ENCODE results near the gene PBX3. TPM values are rescaled to one million over a fixed set of nuclear protein-coding genes. Genes with fewer than 3 reads are reported as not detected.

The PBX3 gene
- total RNA-seq, 1 donor from 2014 or later, result 71.6 TPM

GRCh38 chr9:125764198-125764597 lies 17.0 kb downstream of the PBX3 start:
- H3K4me1 Mint-ChIP-seq, result peaks cover 41% of the 10 kb centered on the region
- no peak overlapping the region for H3K27ac Mint-ChIP-seq (ENCODE audit: unreplicated experiment)
- no peaks in the 10 kb centered on the region for H3K36me3 Mint-ChIP-seq (ENCODE audit: low read depth)
- no peak overlapping the region for H3K4me3 Mint-ChIP-seq
- H3K27me3 Mint-ChIP-seq (ENCODE audit: low read depth), result no peaks in the 10 kb centered on the region
- no peak for TF ChIP-seq CTCF (conservative IDR thresholded peaks at IDR 0.05)
- no peaks in the 10 kb centered on the region for H3K9me3 Mint-ChIP-seq
- no peak for DNase-seq (ENCODE audit: low read depth, low spot score)

GRCh38 chr9:125766468-125767221 lies 19.5 kb downstream of the PBX3 start:
- DNase-seq (ENCODE audit: low read depth, low spot score), result no peak
- H3K4me3 Mint-ChIP-seq, result no peak overlapping the region
- no peak overlapping the region for H3K27ac Mint-ChIP-seq (ENCODE audit: unreplicated experiment)
- peaks cover 26% of the 10 kb centered on the region for H3K4me1 Mint-ChIP-seq
- TF ChIP-seq CTCF (conservative IDR thresholded peaks at IDR 0.05), result no peak
- peaks cover 3% of the 10 kb centered on the region for H3K36me3 Mint-ChIP-seq (ENCODE audit: low read depth)
- no peaks in the 10 kb centered on the region for H3K27me3 Mint-ChIP-seq (ENCODE audit: low read depth)
- H3K9me3 Mint-ChIP-seq, result no peaks in the 10 kb centered on the region

GRCh38 chr9:125767349-125767748 lies 20.2 kb downstream of the PBX3 start:
- Mint-ChIP-seq H3K27me3 (ENCODE audit: low read depth) (no peaks in the 10 kb centered on the region), H3K4me3 (no peak overlapping the region), H3K36me3 (ENCODE audit: low read depth) (peaks cover 5% of the 10 kb centered on the region), H3K9me3 (no peaks in the 10 kb centered on the region), H3K27ac (ENCODE audit: unreplicated experiment) (no peak overlapping the region), H3K4me1 (peaks cover 22% of the 10 kb centered on the region)
- no peak for DNase-seq (ENCODE audit: low read depth, low spot score)
- no peak for TF ChIP-seq CTCF (conservative IDR thresholded peaks at IDR 0.05)

GRCh38 chr9:125768803-125769202 lies 21.6 kb downstream of the PBX3 start:
- TF ChIP-seq CTCF (conservative IDR thresholded peaks at IDR 0.05), result no peak
- H3K27ac Mint-ChIP-seq (ENCODE audit: unreplicated experiment), result no peak overlapping the region
- H3K9me3 Mint-ChIP-seq, result no peaks in the 10 kb centered on the region
- no peaks in the 10 kb centered on the region for H3K27me3 Mint-ChIP-seq (ENCODE audit: low read depth)
- H3K4me3 Mint-ChIP-seq, result no peak overlapping the region
- peaks cover 14% of the 10 kb centered on the region for H3K36me3 Mint-ChIP-seq (ENCODE audit: low read depth)
- DNase-seq (ENCODE audit: low read depth, low spot score), result no peak
- peaks cover 8% of the 10 kb centered on the region for H3K4me1 Mint-ChIP-seq

GRCh38 chr9:125771037-125771436 lies 23.9 kb downstream of the PBX3 start:
- Mint-ChIP-seq H3K4me3 (no peak overlapping the region), H3K27me3 (ENCODE audit: low read depth) (no peaks in the 10 kb centered on the region), H3K27ac (ENCODE audit: unreplicated experiment) (no peak overlapping the region), H3K36me3 (ENCODE audit: low read depth) (peaks cover 26% of the 10 kb centered on the region), H3K4me1 (no peaks in the 10 kb centered on the region), H3K9me3 (peaks cover 8% of the 10 kb centered on the region)
- no peak for DNase-seq (ENCODE audit: low read depth, low spot score)
- no peak for TF ChIP-seq CTCF (conservative IDR thresholded peaks at IDR 0.05)
